H1 (cell line): ENCODE results near the gene KCNJ12. TPM values are rescaled to one million over a fixed set of nuclear protein-coding genes. Genes with fewer than 3 reads are reported as not detected.

Experiments used
- BACH1 ChIP-seq: IDR thresholded peaks from 2 replicates; pipeline ENCODE4 v1.6.1; 2012; ENCODE audit warnings: low read length, improper control_type of control experiment
- BCL11A ChIP-seq, 2 experiments: IDR thresholded peaks; one replicate each; pipeline ENCODE4 v1.6.1; 2011; ENCODE audit warnings: low read depth in 2 of 2, low read length in 2 of 2, mild to moderate bottlenecking in 2 of 2
- CHD7 ChIP-seq: fragments of 300-600 bp; sonication (generic); IDR thresholded peaks from 2 replicates; pipeline ENCODE4 v1.7.1; 2012; ENCODE audit warnings: low read length, moderate library complexity, mild to moderate bottlenecking, inconsistent platforms; ENCODE audit not compliant: insufficient replicate concordance
- EP300 ChIP-seq, 2 experiments: IDR thresholded peaks; 1 replicate in 1 of 2; 2 replicates in 1 of 2; pipeline ENCODE4 v1.6.1; 2011 to 2012; ENCODE audit warnings: low read depth in 2 of 2, low read length in 2 of 2, mild to moderate bottlenecking in 2 of 2, borderline replicate concordance in 1 of 2, inconsistent platforms in 1 of 2, moderate library complexity in 1 of 2
- HDAC6 ChIP-seq: IDR thresholded peaks from one replicate; pipeline ENCODE4 v1.7.1; 2012; ENCODE audit warnings: low read depth, mild to moderate bottlenecking, inconsistent platforms, low read length, moderate library complexity
- KDM1A ChIP-seq: fragments of 200-600, 300-600 bp; sonication (generic); IDR thresholded peaks from 2 replicates; pipeline ENCODE4 v1.7.1; 2016; ENCODE audit warnings: mild to moderate bottlenecking, low read length, borderline replicate concordance
- NRF1 ChIP-seq: IDR thresholded peaks from 2 replicates; pipeline ENCODE4 v1.6.1; 2011; ENCODE audit warnings: mild to moderate bottlenecking, low read depth, low read length, improper control_type of control experiment
- SIN3A ChIP-seq, 2 experiments: IDR thresholded peaks in 1 of 2; conservative IDR thresholded peaks in 1 of 2; 2 replicates each; pipeline ENCODE4 v1.6.1; 2011 to 2012; ENCODE audit warnings: low read length in 2 of 2, improper control_type of control experiment in 1 of 2, low read depth in 1 of 2, mild to moderate bottlenecking in 1 of 2
- TAF1 ChIP-seq: IDR thresholded peaks from 2 replicates; pipeline ENCODE4 v1.6.1; 2011; ENCODE audit warnings: mild to moderate bottlenecking, low read depth, low read length
- ZNF274 ChIP-seq: IDR thresholded peaks from 2 replicates; pipeline ENCODE4 v1.7.0; 2012; ENCODE audit warnings: low read length, borderline replicate concordance; ENCODE audit errors: extremely low read depth
- polyA plus RNA-seq, 7 experiments: library from polyadenylated mRNA; depleted of rRNA in 3 of 7; stranded (reverse) in 5 of 7; unstranded in 2 of 7; fragments of >200 nt in 5 of 7; fragments of 200-250 nt in 2 of 7; gene quantifications; 1 replicate in 5 of 7; 2 replicates in 1 of 7; 4 replicates in 1 of 7; pipeline versions ENCODE4 v1.2.1 to v1.2.3, GENCODE V29; 2011 to 2013; ENCODE audit warnings: missing spikeins in 2 of 7, mixed read lengths in 2 of 7
- total RNA-seq: library from RNA; stranded (reverse); fragmentation: NEBNext Ultra II Directional; extraction: Animal tissue kit (Norgen Biotek cat#: 25700); gene quantifications from 2 replicates; pipeline ENCODE4 v1.2.1, GENCODE V29; 2021
- TF ChIP-seq, protein P1 (sequence below): IDR thresholded peaks from 2 replicates; pipeline ENCODE4 v1.6.1; 2012; ENCODE audit warnings: inconsistent platforms

Gene KCNJ12
- total and polyA plus RNA-seq, 2 of the 8 experiments (the other 6 are each of a cell fraction or from before 2014, with no cell fraction given), result 1.2 to 1.5 TPM

DNA sequence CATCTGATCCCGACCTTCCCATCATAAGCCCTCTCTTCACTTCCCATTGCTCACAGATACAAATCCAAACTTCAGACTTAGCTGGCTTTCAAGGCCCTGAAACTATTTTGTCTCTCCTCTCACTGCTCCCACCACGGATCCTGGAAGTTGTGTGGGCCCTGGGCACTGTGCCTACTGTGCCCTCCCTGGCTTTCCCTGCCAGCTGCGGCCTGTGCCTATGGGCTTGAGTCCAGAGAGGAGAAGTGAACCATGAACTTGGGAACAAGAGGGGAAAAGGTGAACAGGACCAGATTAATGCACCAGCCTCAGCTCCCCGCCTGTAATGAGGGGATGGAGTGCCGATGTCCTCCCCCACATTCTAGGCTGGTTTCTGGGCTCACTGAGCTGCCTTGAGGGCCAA, 18.9 kb upstream of the KCNJ12 start (continued):
- no peak for TF ChIP-seq CHD7
- TF ChIP-seq BCL11A (IDR thresholded peaks at IDR 0.05; ENCODE audit: low read depth in 2 of 2, low read length in 2 of 2), result no peak
- no peak for TF ChIP-seq KDM1A
- no peak for TF ChIP-seq ZNF274
- no peak for TF ChIP-seq EP300 (IDR thresholded peaks at IDR 0.05; ENCODE audit: borderline replicate concordance in 1 of 2, low read depth in 2 of 2, low read length in 2 of 2)
- TF ChIP-seq, protein P1, sequence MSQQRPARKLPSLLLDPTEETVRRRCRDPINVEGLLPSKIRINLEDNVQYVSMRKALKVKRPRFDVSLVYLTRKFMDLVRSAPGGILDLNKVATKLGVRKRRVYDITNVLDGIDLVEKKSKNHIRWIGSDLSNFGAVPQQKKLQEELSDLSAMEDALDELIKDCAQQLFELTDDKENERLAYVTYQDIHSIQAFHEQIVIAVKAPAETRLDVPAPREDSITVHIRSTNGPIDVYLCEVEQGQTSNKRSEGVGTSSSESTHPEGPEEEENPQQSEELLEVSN, result no peak
- no peak for TF ChIP-seq TAF1
- no peak for TF ChIP-seq HDAC6
- TF ChIP-seq BACH1, result no peak
- TF ChIP-seq SIN3A (conservative IDR thresholded peaks at IDR 0.05 in 1 of 2, IDR thresholded peaks at IDR 0.05 in 1 of 2; ENCODE audit: low read depth in 1 of 2, low read length in 2 of 2), result no peak
- TF ChIP-seq NRF1, result no peak
